GM21825 (cell line): Measurements from ENCODE around the gene SYNE2.

Experiments
- ATAC-seq: cut with Tn5 transposase; IDR thresholded peaks from one replicate; pipeline ENCODE4 v1.9.1; 2021; ENCODE audit warnings: mild to moderate bottlenecking, moderate library complexity; ENCODE audit not compliant: unreplicated experiment

Gene SYNE2

GRCh38 chr14:64064447-64064846, 211.6 kb downstream of the SYNE2 start:
- ATAC-seq, result no peak

GRCh38 chr14:64069634-64070359, 217.0 kb downstream of the SYNE2 start:
- no peak for ATAC-seq

GRCh38 chr14:64074961-64075612, 222.3 kb downstream of the SYNE2 start:
- no peak for ATAC-seq

GRCh38 chr14:64075613-64076005, 222.8 kb downstream of the SYNE2 start:
- ATAC-seq, result no peak

- ATAC-seq, result no peak
Observed at GRCh38 chr14:64080452-64080851, 227.6 kb downstream of the SYNE2 start.

- no peak for ATAC-seq
Observed at GRCh38 chr14:64081174-64081746, 228.5 kb downstream of the SYNE2 start.

GRCh38 chr14:64082837-64083236, 230.0 kb downstream of the SYNE2 start:
- ATAC-seq, result no peak

- ATAC-seq, result no peak
Observed at GRCh38 chr14:64088647-64088964, 235.8 kb downstream of the SYNE2 start.

GRCh38 chr14:64089920-64090319, 237.1 kb downstream of the SYNE2 start:
- ATAC-seq, result no peak

- ATAC-seq, result no peak
Observed at GRCh38 chr14:64091217-64091616, 238.4 kb downstream of the SYNE2 start.

GRCh38 chr14:64092338-64092737, 239.5 kb downstream of the SYNE2 start:
- no peak for ATAC-seq

- ATAC-seq, result no peak
Observed at GRCh38 chr14:64092940-64093339, 240.1 kb downstream of the SYNE2 start.

GRCh38 chr14:64095620-64096019, 242.8 kb downstream of the SYNE2 start:
- ATAC-seq, result no peak

- ATAC-seq, result no peak
Observed at GRCh38 chr14:64098120-64098519, 245.3 kb downstream of the SYNE2 start.

- ATAC-seq, result no peak
Observed at GRCh38 chr14:64107438-64107837, 254.6 kb downstream of the SYNE2 start.

GRCh38 chr14:64109819-64110554, 257.2 kb downstream of the SYNE2 start:
- no peak for ATAC-seq

GRCh38 chr14:64110802-64111201, 258.0 kb downstream of the SYNE2 start:
- no peak for ATAC-seq

- ATAC-seq, result no peak
Observed at GRCh38 chr14:64112867-64113678, 260.3 kb downstream of the SYNE2 start.

GRCh38 chr14:64114166-64114565, 261.4 kb downstream of the SYNE2 start:
- ATAC-seq, result no peak

- no peak for ATAC-seq
Observed at GRCh38 chr14:64114796-64115195, 262.0 kb downstream of the SYNE2 start.

- no peak for ATAC-seq
Observed at GRCh38 chr14:64115401-64115800, 262.6 kb downstream of the SYNE2 start.
